NCI-H345 treated with DMSO at 0.1 percent for 48 hours (cell line): Measurements from ENCODE around the gene BDKRB2.

Experiments
- DNase-seq: peaks from one replicate; lab custom pipeline; 2025; ENCODE audit not compliant: unreplicated experiment; lab: John Stamatoyannopoulos, UW

Gene BDKRB2

GRCh38 chr14:96268431-96269358 is 64.1 kb downstream of the BDKRB2 start:
- no peak for DNase-seq

- DNase-seq, result no peak
Measured at GRCh38 chr14:96269359-96269710, 64.7 kb downstream of the BDKRB2 start.

GRCh38 chr14:96270565-96271420 is 66.2 kb downstream of the BDKRB2 start:
- DNase-seq, result no peak

- DNase-seq, result no peak
Measured at GRCh38 chr14:96271421-96271762, 66.8 kb downstream of the BDKRB2 start.

GRCh38 chr14:96272777-96273473 is 68.3 kb downstream of the BDKRB2 start:
- DNase-seq, result no peak

- no peak for DNase-seq
Measured at GRCh38 chr14:96273629-96274028, 69.0 kb downstream of the BDKRB2 start.

- no peak for DNase-seq
Measured at GRCh38 chr14:96274122-96274521, 69.5 kb downstream of the BDKRB2 start.

GRCh38 chr14:96274543-96274942 is 69.9 kb downstream of the BDKRB2 start:
- DNase-seq, result no peak

DNA sequence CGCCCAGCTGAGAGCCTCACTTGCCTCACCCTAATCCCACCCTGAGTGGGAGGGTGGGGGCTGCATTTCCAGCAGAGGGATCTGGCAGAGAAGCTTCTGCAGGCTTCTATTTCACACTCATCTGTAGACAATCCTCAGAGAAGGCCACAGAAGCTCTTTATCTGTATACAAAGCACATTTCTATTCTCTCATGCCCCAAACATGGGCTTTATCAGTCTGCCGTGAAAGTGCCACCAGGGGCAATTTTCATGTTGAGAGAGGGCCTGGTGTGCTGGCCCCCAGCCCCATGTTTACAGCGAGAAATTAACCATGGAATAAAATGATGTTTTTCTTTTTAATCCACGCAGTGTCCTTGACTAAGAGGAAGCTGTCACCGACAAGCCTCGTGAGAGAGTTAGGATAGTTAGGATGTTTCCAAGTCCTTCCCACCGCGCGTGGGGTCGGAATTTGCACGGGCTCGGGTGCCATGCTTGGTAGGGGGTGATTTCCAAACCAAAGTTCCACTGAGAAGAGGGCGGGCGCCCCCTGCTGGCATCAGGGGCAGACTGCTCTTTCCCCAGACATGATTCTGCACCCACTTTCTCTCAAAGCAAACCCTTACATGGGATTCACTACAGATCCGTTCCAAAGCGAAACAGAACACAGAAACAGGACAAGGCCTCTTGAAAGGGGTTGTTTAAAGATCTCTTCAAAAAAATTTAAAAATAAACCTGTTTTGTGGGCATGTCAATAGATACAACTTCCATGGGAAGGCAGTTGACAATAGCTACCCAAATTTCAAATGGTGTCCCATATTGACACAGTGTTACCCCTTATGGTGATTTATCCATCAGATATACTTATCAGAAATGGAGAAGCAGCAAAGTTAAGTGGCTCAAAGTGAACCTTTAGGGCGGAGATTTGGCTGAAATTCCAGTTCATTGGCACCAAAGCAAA is 70.8 kb downstream of the BDKRB2 start:
- DNase-seq, result peak; percentile 47

- no peak for DNase-seq
Measured at GRCh38 chr14:96277890-96278289, 73.3 kb downstream of the BDKRB2 start.

DNA sequence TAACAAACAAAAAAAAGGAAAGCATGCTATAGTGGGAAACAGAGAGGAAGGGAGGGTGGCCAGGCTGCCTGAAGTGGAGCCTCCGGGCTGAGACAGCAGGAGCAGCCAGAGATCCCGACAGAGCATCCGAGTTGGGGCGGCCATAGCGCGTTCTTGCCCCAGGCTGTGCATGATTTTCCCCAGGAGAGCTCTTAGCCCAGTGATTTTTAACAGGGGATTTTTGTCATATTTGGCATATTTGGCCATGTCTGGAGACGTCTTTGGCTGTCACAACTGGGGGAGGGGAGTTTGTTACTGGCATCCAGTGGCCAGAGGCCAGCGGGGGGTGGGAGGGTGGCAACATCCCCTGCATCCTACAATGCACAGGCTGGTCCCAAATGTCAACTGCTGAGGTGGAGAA is 74.9 kb downstream of the BDKRB2 start:
- no peak for DNase-seq

DNA sequence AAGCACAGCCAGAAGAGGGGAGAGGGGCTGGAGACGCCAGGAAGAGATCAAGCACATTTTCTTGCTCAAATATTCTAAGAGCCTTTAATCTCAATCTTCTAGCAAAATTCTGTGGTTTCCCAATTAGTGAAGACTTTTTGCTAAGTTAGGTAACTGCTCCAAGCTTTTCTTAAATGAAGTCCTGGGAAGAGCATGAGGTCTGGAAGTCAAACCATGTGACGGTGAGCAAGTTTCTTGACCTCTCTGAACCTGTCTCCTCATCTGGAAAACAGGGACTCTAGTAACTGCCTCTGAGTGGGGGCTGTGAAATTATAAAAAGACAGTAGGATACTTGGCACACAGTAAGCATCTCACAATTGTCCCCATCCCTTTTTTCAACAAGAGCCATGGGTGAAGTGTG is 75.5 kb downstream of the BDKRB2 start:
- DNase-seq, result no peak

DNA sequence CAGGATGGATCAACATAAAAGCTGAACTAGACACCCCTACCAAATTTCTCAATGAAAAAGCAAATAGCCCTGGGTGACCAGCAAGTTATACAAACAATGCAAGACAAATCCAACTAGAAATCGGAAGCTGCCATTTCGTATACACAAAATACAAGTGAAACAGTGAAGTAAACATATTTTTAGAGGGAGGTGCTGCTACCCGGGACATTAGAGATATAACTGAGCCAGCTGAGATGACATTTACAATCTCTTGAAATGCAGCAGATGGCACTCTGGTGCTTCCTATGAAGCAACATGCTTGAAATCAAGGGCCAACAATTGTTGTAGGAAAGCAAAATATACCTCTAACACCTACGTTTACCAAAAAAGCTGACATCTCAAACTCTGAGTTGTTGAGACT is 76.8 kb downstream of the BDKRB2 start:
- DNase-seq, result no peak

GRCh38 chr14:96284008-96284407 is 79.4 kb downstream of the BDKRB2 start:
- no peak for DNase-seq

DNA sequence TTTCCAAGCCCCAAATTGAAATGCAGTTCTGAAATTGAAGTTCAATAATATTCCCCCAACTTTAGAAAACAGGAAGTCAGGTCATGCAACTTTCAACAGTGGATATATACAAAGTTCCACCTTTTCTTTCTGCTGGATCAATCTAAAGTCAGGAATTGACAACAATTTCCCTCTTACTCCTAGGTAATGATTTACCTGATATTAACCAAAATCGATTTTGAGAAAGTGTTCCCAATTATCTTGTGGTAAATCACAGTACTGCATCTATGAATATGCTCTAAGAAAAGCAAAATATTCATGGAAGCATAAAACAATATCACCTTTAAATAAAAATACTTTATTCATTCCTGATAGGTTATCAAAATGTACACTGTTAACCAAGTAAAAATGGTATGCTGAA is 79.8 kb downstream of the BDKRB2 start:
- no peak for DNase-seq

DNA sequence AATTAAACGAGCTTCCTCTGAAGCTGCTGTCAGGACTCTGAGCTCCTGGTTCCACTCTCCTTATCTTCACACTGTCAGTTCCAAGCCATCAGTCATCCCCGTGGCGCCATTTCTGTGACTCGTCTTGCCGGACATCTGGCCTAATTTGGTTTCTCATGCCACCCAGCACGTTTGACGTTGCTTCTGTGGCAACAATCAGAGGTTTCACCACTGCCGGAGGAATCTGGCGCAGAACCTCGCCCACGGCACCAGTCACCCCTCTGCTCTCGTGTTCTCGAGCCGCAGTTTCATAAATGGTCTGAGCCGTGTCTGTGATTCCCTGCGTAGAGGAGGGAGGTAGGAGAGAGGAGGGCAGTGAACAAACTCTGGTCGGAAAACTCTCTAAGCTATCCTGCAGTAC is 81.0 kb downstream of the BDKRB2 start:
- no peak for DNase-seq

GRCh38 chr14:96286251-96286650 is 81.6 kb downstream of the BDKRB2 start:
- DNase-seq, result no peak

DNA sequence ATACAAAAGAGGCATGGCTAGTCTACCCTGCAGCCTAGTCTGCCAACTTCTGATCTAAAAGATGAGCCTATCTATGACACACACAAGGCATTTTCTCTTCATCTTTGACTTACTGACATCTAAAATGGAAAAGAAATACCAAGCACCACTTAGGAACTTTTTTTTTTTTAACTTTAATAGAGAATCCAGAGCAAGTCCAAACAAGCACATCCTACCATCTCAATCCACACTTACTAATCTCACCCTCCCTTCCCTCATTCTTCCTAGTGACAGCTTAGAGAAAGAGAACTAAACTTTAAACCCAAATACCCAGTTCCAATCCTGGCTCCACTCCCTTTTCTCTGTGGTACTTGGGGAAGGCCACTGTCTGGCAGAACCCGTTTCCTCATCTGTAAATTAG is 83.2 kb downstream of the BDKRB2 start:
- no peak for DNase-seq
